ENCODE data around the gene SMIM32. TPM values are rescaled to one million over a fixed set of nuclear protein-coding genes. Genes with fewer than 3 reads are reported as not detected.

SMIM32 gene
- total and polyA plus RNA-seq, 2 donors from 2014 or later, result 5.1 to 63.6 TPM

GRCh38 chr5:136197462-136198142 is 4.6 kb upstream of the SMIM32 start:
- Histone ChIP-seq H3K27ac (ENCODE audit: low read depth in 2 of 2, low read length in 2 of 2) (no peak overlapping the region), H3K4me1 (ENCODE audit: control insufficient read depth in 2 of 3, insufficient read depth in 2 of 3, low read depth in 1 of 3, low read length in 3 of 3) (peaks cover 0 to 9% (median 8%) of the 10 kb centered on the region in 3 donors), H3K9ac (ENCODE audit: low read length in 3 of 3) (no peak overlapping the region), H3K27me3 (ENCODE audit: control insufficient read depth, insufficient read depth, low read length) (peaks cover 6% of the 10 kb centered on the region), H3K4me3 (ENCODE audit: low read length in 3 of 3) (no peak overlapping the region), H3K9me3 (ENCODE audit: control insufficient read depth in 2 of 3, insufficient read depth in 1 of 3, low read length in 3 of 3) (no peaks in the 10 kb centered on the region), H3K36me3 (ENCODE audit: control insufficient read depth in 2 of 3, insufficient read depth in 3 of 3, low read length in 3 of 3) (no peaks in the 10 kb centered on the region)
- no peak for TF ChIP-seq CTCF (IDR thresholded peaks at IDR 0.05; ENCODE audit: borderline replicate concordance, extremely low read depth, insufficient read depth)
- DNase-seq (no peak), FAIRE-seq (no peak)
- intact Hi-C loops (cut with DNase I), result no loop called here

GRCh38 chr5:136195971-136196820 is 3.2 kb upstream of the SMIM32 start:
- FAIRE-seq (no peak), DNase-seq (no peak)
- TF ChIP-seq CTCF (IDR thresholded peaks at IDR 0.05; ENCODE audit: borderline replicate concordance, extremely low read depth, insufficient read depth), result no peak
- peak overlapping the region in 2 of 3 donors; percentile 24 to 75 for H3K4me3 ChIP-seq (ENCODE audit: low read length in 3 of 3)
- H3K27me3 ChIP-seq (ENCODE audit: control insufficient read depth, insufficient read depth, low read length), result peaks cover 11% of the 10 kb centered on the region
- no peak overlapping the region for H3K9ac ChIP-seq (ENCODE audit: low read length in 3 of 3)
- peak overlapping the region in 1 of 2 donors; percentile 25 for H3K27ac ChIP-seq (ENCODE audit: low read depth in 2 of 2, low read length in 2 of 2)
- peaks cover 0 to 15% (median 8%) of the 10 kb centered on the region in 3 donors for H3K4me1 ChIP-seq (ENCODE audit: control insufficient read depth in 2 of 3, insufficient read depth in 2 of 3, low read depth in 1 of 3, low read length in 3 of 3)
- intact Hi-C loops (cut with DNase I), result no loop called here
- H3K36me3 ChIP-seq (ENCODE audit: control insufficient read depth in 2 of 3, insufficient read depth in 3 of 3, low read length in 3 of 3), result no peaks in the 10 kb centered on the region
- no peaks in the 10 kb centered on the region for H3K9me3 ChIP-seq (ENCODE audit: control insufficient read depth in 2 of 3, insufficient read depth in 1 of 3, low read length in 3 of 3)

- no peaks in the 10 kb centered on the region for H3K9me3 ChIP-seq (ENCODE audit: control insufficient read depth in 2 of 3, insufficient read depth in 1 of 3, low read length in 3 of 3)
- peak in 1 of 5 donors; percentile 16 for DNase-seq
- H3K36me3 ChIP-seq (ENCODE audit: control insufficient read depth in 2 of 3, insufficient read depth in 3 of 3, low read length in 3 of 3), result no peaks in the 10 kb centered on the region
- H3K4me3 ChIP-seq (ENCODE audit: low read length in 3 of 3), result peak overlapping the region in 2 of 3 donors; percentile 73 to 75
- peaks cover 15% of the 10 kb centered on the region for H3K27me3 ChIP-seq (ENCODE audit: control insufficient read depth, insufficient read depth, low read length)
- no peak overlapping the region for H3K9ac ChIP-seq (ENCODE audit: low read length in 3 of 3)
- peak overlapping the region in 1 of 2 donors; percentile 63 for H3K27ac ChIP-seq (ENCODE audit: low read depth in 2 of 2, low read length in 2 of 2)
- intact Hi-C loops (cut with DNase I), result no loop called here
- no peak for FAIRE-seq
- H3K4me1 ChIP-seq (ENCODE audit: control insufficient read depth in 2 of 3, insufficient read depth in 2 of 3, low read depth in 1 of 3, low read length in 3 of 3), result peaks cover 0 to 15% (median 4%) of the 10 kb centered on the region in 3 donors
- TF ChIP-seq CTCF (IDR thresholded peaks at IDR 0.05; ENCODE audit: borderline replicate concordance, extremely low read depth, insufficient read depth), result no peak
Observed at GRCh38 chr5:136194576-136194975, 1.6 kb upstream of the SMIM32 start.

All from kidney (tissue), 14 donors.